GM21737 (cell line): ENCODE data around the gene NFATC2IP.
"Not testable (repeated sequence)": the region's sequence is repeated elsewhere in the genome, so short reads cannot be mapped to it uniquely, and the experiment has no call there.

Source experiments
- ATAC-seq: cut with Tn5 transposase; IDR thresholded peaks from one replicate; pipeline ENCODE4 v1.9.1; 2021; ENCODE audit warnings: mild to moderate bottlenecking, moderate library complexity; ENCODE audit not compliant: unreplicated experiment

The NFATC2IP gene

DNA sequence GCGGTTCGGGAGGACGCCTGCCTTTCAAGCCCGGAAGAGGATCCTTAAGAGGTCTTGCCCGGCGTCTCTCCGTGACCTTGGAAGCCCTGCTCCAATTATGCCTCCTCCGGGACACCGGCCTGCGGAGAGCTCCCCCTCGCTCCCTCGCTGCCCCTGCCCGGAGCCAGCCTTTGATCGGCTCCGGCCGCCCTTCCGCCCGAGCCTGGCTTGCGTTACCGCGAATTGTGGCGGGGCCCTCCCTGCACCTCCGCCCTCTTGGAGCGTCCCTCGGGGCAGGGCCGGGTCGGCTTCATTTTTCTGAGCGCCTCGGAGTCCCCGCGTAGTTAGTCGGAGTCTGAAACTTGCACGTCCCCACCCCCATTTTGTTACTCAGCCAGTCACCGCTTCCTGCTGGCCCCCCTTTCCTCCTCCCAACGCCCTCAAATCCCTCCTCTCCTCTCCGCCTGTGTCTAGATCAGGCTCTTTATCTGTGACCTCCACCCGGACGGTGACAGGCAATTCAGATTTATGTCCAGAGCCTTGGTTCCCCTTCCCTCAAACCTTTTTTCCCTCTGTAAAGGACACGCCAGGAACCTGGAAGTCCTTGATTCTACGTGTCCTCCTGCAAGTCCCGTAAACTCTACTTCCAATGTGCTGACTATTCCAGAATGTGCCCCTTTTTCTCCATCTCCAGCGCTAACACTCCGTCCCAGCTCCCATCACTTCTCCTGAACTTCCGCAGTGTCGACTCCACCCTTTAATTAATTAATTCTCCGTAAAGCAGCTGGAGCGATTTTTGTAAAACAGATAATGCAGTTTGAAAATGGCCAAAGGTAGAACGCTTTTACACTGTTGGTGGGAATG, 25.1 kb upstream of the NFATC2IP start:
- peak; percentile 27 for ATAC-seq

DNA sequence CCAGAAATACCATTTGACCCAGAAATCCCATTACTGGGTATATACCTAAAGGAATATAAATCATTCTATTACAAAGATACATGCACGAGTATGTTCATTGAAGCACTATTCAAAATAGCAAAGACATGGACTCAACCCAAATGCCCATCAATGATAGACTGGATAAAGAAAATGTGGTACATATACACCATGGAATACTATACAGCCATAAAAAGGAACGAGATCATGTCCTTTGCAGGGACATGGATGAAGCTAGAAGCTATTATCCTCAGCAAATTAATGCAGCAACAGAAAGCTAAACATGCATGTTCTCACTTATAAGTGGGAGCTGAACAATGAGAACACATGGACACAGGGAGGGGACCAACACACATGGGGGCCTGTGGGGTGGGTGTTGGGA, 24.5 kb upstream of the NFATC2IP start:
- ATAC-seq: not testable (repeated sequence)

DNA sequence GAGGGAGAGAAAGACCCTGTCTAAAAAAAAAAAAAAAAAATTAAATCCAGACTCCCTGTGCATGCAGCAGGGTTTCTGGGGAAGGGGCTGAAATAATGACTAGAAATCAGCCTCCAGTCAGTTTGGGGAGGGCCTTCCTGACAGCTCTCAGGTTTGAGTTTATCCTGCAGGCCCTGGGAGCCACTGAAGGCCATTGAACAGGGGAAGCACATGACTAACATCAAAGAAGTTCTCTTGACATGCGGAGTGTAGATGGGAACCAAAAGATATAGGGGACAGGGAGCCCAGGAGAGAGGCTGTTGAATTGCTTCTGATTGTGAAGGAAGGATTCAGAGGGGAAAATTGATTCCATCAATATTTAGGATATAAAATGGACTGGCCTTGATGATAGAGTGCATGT, 22.9 kb upstream of the NFATC2IP start:
- ATAC-seq: no peak

DNA sequence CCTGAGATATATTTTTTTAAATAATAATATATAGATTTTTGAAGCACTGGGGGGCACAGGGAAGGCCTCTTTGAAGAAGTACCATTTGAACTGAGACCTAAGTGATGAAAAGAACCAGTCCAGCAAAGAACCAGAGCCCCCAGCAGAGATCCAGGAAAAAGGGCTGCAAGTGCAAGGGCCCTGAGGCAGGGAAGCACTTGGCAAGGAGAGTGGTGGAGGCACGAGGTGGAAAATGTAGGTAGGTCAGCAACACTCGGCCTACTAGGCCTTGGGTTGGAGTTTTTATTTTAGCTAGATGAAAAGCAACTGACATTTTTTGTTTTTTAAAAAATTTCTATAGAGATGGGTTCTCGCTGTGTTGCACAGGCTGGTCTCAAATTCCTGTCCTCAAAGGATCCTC, 20.5 kb upstream of the NFATC2IP start:
- ATAC-seq: no peak

DNA sequence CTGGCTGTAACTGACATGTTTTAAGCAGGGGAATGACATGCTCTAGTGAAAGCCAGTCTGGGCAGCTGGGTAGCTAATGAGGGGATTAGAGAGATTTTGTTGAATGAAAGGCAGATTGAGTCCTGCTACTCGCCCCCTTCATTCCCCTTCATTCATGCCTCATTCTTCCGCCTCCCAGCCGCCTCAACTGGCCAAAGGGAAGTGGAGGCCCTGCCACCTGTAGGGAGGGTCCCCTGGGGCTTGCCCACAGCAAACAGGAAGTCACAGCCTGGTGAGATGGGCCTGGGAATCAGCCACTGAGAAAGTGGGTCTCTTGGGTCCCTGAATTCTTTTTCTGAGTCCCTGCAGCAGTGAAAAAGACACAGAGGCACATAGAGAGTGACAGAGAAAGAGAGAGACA, 20.1 kb upstream of the NFATC2IP start:
- ATAC-seq: peak; percentile 40

DNA sequence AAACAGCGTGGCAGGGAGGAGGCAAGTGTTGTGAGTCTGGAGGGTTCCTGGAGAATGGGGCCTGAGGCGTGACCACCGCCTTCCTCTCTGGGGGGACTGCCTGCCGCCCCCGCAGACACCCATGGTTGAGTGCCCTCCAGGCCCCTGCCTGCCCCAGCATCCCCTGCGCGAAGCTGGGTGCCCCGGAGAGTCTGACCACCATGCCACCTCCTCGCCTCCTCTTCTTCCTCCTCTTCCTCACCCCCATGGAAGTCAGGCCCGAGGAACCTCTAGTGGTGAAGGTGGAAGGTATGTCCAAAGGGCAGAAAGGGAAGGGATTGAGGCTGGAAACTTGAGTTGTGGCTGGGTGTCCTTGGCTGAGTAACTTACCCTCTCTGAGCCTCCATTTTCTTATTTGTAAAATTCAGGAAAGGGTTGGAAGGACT, 18.9 kb upstream of the NFATC2IP start, which contains the start of gene CD19:
Gene CD19 (plus strand): TSS at position 171 of the 425 bp plus-strand sequence. CDS start 30 bp downstream, at position 201.
- ATAC-seq: no peak

DNA sequence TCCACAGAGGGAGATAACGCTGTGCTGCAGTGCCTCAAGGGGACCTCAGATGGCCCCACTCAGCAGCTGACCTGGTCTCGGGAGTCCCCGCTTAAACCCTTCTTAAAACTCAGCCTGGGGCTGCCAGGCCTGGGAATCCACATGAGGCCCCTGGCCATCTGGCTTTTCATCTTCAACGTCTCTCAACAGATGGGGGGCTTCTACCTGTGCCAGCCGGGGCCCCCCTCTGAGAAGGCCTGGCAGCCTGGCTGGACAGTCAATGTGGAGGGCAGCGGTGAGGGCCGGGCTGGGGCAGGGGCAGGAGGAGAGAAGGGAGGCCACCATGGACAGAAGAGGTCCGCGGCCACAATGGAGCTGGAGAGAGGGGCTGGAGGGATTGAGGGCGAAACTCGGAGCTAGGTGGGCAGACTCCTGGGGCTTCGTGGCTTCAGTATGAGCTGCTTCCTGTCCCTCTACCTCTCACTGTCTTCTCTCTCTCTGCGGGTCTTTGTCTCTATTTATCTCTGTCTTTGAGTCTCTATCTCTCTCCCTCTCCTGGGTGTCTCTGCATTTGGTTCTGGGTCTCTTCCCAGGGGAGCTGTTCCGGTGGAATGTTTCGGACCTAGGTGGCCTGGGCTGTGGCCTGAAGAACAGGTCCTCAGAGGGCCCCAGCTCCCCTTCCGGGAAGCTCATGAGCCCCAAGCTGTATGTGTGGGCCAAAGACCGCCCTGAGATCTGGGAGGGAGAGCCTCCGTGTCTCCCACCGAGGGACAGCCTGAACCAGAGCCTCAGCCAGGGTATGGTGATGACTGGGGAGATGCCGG, 18.2 kb upstream of the NFATC2IP start:
- ATAC-seq: no peak

DNA sequence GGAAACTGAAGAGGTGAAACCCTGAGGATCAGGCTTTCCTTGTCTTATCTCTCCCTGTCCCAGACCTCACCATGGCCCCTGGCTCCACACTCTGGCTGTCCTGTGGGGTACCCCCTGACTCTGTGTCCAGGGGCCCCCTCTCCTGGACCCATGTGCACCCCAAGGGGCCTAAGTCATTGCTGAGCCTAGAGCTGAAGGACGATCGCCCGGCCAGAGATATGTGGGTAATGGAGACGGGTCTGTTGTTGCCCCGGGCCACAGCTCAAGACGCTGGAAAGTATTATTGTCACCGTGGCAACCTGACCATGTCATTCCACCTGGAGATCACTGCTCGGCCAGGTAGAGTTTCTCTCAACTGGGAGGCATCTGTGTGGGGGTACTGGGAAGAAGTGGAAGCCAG, 17.6 kb upstream of the NFATC2IP start:
- ATAC-seq: no peak

DNA sequence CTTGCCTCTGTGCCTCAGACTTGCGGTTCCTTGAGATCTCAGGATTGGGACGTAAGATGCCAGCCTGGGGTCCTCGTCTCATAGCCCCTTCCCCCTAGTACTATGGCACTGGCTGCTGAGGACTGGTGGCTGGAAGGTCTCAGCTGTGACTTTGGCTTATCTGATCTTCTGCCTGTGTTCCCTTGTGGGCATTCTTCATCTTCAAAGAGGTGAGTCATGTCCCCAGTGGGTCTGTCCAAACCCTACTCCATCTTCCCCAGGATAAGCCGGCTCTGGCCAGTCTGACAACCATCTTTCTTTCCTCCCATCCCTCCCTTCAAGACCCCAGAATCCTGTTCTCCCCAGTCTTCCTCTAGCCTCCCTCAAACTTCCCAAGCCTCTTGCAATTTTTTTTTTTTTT, 15.4 kb upstream of the NFATC2IP start:
- ATAC-seq: no peak

DNA sequence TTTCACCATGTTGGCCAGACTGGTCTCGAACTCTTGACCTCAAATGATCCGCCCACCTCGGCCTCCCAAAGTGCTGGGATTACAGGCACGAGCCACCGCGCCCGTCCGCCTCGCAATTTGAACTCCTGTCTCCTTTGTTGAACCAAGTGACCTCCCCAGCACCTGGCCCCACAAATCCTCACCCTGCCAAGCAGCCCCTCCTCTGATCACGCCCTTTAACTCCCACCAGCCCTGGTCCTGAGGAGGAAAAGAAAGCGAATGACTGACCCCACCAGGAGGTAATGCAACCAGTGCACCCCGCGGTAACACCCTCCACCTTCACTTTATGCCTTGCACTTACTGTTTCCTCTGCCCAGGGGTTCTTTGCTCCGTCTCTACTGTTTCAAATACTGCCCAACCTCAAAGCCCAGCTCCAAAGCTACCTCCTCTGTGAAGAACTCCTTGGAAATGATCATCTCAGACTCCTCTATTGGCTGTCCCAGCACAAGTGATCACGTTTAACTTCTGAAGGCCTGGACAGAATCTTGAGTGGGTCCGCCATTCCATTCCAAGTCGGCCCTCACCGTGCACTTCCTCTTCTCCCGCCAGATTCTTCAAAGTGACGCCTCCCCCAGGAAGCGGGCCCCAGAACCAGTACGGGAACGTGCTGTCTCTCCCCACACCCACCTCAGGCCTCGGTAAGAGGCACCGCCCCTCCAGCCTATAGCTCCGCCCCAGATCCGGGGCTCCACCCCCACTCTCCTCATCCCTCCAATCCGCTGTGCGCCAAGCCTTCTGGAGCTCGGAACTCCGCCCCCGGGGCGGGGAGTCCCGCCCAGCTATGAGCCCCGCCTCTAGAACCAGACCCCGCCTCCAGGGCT, 14.6 kb upstream of the NFATC2IP start:
- peak; percentile 70 for ATAC-seq

DNA sequence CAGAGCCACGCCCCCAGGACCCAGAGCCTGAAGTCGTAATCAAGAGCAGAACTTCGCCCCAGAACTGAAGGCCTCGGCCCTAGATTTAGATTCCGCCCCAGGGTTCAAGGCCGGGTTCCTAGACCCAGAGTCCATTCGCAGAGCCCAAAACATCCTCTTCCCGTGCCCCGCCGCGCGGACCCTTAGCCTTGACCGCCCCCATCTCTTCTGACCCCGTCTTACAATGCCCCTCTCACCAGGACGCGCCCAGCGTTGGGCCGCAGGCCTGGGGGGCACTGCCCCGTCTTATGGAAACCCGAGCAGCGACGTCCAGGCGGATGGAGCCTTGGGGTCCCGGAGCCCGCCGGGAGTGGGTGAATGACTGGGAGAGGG, 14.0 kb upstream of the NFATC2IP start:
- ATAC-seq: no peak

DNA sequence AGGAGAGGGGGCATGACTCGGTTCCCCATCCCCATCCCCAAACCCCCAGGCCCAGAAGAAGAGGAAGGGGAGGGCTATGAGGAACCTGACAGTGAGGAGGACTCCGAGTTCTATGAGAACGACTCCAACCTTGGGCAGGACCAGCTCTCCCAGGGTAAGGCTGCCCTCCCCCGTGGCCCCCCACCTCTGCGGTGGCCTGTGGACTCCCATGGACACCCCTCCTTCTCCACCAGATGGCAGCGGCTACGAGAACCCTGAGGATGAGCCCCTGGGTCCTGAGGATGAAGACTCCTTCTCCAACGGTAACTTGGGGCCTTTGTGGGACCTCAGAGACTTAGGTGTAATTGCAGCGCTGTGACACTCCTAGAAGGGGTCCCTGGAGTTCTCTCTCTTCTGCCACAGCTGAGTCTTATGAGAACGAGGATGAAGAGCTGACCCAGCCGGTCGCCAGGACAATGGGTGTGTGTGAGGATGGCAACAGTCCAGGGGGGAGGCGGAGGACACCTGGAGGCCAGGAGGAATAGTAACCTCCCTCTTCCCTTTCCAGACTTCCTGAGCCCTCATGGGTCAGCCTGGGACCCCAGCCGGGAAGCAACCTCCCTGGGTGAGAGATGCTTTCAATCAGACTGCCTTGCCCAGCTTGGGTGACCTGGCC, 13.4 kb upstream of the NFATC2IP start:
- ATAC-seq: no peak

DNA sequence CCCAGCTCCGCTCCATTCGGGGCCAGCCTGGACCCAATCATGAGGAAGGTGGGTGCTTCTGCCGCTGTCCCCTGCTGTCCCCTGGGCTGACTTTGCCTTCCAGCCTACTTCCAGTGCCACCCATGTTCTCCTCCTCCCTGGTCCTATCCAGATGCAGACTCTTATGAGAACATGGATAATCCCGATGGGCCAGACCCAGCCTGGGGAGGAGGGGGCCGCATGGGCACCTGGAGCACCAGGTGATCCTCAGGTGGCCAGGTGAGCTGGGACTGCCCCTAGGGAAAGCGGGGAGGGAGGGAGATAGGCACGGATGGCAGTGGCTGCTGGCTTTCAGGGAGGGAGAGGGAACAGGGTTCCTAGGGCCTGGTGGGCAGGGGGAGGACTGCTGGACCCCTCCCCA, 12.0 kb upstream of the NFATC2IP start:
- ATAC-seq: no peak

DNA sequence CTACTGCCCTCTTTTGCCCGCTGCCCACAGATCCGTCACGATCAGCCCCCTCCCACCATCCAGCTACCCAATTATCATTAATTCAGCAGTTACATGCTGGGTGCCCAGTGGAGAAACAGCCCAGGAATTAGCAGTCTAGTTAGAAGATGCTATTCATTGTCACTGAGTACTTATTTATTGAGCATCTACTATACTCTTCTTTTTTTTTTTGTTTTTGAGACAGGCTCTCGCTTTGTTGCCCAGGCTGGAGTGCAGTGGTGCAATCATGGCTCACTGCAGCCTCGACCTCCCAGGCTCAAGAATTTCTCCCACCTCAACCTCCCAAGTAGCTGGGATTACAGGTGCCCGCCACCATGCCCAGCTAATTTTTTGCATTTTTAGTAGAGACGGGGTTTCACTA, 10.9 kb upstream of the NFATC2IP start:
- ATAC-seq: not testable (repeated sequence)

DNA sequence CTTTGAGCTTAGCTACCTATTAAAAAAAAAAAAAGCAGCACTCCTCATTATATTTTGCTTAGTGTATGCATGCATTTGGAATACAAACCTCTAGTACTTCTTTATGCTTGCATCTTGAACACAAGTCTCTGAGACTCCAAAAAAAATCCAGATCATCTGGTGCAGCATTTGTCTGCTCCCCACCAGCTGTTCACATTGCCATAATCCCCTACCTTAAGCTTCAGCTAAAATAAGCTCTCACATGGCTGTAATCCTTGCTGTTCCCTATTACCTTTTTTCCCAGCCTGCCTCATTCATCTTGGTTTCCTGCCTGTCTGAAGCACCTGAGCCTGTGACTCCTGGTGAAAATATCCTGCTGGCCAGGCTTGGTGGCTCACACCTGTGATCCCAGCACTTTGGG, 7.5 kb upstream of the NFATC2IP start:
- no peak for ATAC-seq

DNA sequence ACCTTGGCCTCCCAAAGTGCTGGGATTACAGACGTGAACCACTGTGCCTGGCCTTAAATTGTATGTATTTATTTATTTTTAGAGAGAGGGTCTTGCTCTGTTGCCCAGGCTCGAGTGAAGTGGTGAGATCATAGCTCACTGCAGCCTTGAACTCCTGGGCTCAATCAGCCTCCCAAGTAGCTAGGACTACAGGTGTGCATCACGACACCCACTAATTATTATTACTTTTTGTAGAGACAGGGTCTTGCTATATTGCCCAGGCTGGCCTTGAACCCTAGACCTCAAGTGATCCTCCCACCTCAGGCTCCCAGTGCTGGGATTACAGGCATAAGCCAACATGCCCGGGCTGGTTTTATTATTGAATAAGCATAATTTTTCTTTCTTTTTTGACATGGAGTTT, 4.1 kb upstream of the NFATC2IP start:
- no peak for ATAC-seq

DNA sequence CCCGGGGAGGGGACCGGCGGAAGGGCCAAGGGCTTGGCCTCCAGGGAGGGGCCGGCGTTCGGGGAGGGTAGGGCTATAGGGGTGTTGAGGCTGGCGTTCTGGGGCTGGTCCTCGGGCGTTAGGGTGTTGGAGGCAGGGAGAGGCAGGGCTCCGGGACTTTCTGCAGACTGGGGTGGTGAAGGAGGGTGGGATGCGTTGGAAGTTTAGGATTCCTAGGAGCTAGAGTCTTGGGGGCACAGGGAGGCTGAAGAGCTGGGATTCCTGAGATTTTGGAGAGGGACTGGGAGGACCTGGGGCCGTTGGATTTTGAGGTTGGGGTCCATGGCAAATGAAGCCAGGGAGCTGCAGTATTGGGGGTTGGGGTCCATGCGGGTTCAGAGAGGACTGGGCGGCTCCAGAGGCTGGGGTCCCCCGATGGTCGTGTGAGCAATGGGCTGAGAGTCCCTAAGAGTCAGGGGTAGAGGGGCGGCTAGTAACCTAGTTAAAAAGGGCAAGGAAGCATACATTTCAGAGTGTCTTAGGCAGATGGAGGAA, 740 bp downstream of the NFATC2IP start:
- ATAC-seq: no peak

DNA sequence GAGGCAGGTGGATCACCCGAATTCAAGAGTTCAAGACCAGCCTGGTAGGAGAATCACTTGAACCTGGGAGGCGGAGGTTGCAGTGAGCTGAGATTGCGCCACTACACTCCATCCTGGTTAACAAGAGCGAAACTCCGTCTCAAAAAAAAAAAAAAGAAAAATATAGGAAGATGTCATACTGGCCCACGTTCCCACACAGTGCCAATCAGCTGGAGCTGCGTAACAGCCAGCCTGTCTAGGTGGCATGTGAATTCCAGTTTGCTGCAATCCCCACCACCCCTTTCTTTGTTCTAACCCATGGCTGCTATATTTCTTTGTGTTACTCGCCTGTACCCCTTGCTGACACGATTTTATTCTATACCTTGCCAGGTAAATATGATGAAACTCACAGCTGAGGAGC, 7.5 kb downstream of the NFATC2IP start:
- no peak for ATAC-seq

DNA sequence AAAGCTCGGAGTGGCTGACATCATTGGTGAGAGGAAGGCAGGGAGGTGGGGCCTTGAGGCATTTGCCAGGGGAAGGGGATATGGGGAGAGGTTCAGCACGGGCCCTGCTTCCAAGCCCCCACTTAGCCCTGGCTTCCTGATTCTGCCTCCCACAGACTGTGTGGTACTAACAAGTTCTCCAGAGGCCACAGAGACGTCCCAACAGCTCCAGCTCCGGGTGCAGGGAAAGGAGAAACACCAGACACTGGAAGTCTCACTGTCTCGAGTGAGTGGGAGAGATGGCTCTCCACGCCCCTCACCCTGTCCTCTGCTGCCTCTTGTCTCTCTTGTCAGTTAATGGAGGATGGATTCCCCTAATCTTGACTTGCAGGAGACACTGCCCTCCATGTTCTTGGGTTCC, 8.1 kb downstream of the NFATC2IP start:
- no peak for ATAC-seq

DNA sequence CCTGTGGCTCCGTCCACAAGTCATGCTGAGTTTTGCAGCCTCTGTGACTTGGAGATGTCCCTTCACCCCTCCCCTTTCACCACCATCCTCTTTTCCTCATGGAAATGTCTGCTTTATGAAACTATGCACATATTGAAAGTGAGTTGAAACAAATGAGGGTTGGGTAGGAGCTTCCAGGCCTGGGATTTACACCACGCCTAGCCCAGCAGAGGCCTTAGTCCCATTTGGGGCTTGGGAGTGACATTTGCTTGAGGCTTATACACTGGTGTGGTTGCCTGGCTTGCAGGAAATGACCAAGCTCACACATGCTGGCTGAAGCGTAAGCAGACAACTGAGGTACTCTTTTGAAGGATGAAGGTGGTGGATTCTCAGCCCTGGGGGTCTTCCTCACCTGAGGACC, 13.3 kb downstream of the NFATC2IP start:
- ATAC-seq: no peak
